Lower lobe of right lung (tissue), 2 donors: ENCODE measurements around the gene FOXS1. TPM values are rescaled to one million over a fixed set of nuclear protein-coding genes. Genes with fewer than 3 reads are reported as not detected.

Source experiments
- ATAC-seq, 2 donors: fragments of 200-7000 bp; cut with Tn5 transposase; one replicate each; pipeline ENCODE4 v1.9.1; 2020 to 2022; ENCODE audit warnings: mild to moderate bottlenecking in 2 of 2, moderate library complexity in 2 of 2
- DNase-seq: peaks from one replicate; pipeline ENCODE4 v3.0.0-alpha.2; 2020
- H3K27ac ChIP-seq: fragments of 200-600 bp; one replicate; pipeline ENCODE4 v1.8.0; 2022
- H3K27me3 ChIP-seq: fragments of 200-600 bp; one replicate; pipeline ENCODE4 v1.8.0; 2022; ENCODE audit warnings: low read depth
- H3K36me3 ChIP-seq: fragments of 200-600 bp; one replicate; pipeline ENCODE4 v1.8.0; 2022; ENCODE audit warnings: mild to moderate bottlenecking
- H3K4me1 ChIP-seq: fragments of 200-600 bp; one replicate; pipeline ENCODE4 v1.8.0; 2022
- H3K4me3 ChIP-seq: fragments of 200-600 bp; one replicate; pipeline ENCODE4 v1.8.0; 2022; ENCODE audit warnings: mild to moderate bottlenecking
- H3K9me3 ChIP-seq: fragments of 200-600 bp; one replicate; pipeline ENCODE4 v1.8.0; 2022
- CTCF ChIP-seq: fragments of 200-600 bp; IDR thresholded peaks from one replicate; pipeline ENCODE4 v1.8.0; 2022; ENCODE audit warnings: antibody characterized with exemption, mild to moderate bottlenecking
- intact Hi-C: fragments of 100-400 bp; cut with DNase I; formaldehyde crosslinking; loops from one replicate; pipeline ENCODE4 v1.11.0; 2022
- total RNA-seq: library from RNA; stranded (reverse); fragmentation: NEBNext Ultra II Directional; extraction: Animal tissue kit (Norgen Biotek cat#: 25700); gene quantifications from one replicate; pipeline ENCODE4 v1.2.1, GENCODE V29; 2021
- donor health status: DM: no; HTN: yes; CAD: no; lungs with severe emphysema.

The FOXS1 gene
- total RNA-seq, 1 donor from 2014 or later = 1.1 TPM

- H3K4me1 ChIP-seq = peaks cover 10% of the 10 kb centered on the region
- no peak for TF ChIP-seq CTCF
- ATAC-seq (no peak), DNase-seq (no peak)
- no peak overlapping the region for H3K4me3 ChIP-seq
- no peaks in the 10 kb centered on the region for H3K27me3 ChIP-seq
- no peaks in the 10 kb centered on the region for H3K36me3 ChIP-seq
- H3K27ac ChIP-seq = no peak overlapping the region
- intact Hi-C loops = no loop called here
- no peaks in the 10 kb centered on the region for H3K9me3 ChIP-seq
Measured at GRCh38 chr20:31821427-31821826, 24.0 kb downstream of the FOXS1 start.

DNA sequence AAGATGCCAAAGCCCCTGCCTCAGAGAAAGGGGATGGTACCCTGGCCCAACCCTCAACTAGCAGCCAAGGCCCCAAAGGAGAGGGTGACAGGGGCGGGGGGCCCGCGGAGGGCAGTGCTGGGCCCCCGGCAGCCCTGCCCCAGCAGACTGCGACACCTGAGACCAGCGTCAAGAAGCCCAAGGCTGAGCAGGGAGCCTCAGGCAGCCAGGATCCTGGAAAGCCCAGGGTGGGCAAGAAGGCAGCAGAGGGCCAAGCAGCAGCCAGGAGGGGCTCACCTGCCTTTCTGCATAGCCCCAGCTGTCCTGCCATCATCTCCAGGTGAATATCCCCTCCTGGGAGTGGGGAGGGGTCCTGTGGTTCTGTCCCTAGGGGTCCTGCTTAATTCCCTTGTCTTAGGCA lies 25.2 kb downstream of the FOXS1 start:
- H3K9me3 ChIP-seq = no peaks in the 10 kb centered on the region
- H3K27ac ChIP-seq = no peak overlapping the region
- no peak for TF ChIP-seq CTCF
- no peaks in the 10 kb centered on the region for H3K36me3 ChIP-seq
- intact Hi-C loops = no loop called here
- H3K4me3 ChIP-seq = no peak overlapping the region
- DNase-seq (no peak), ATAC-seq (no peak)
- H3K4me1 ChIP-seq = peaks cover 18% of the 10 kb centered on the region
- H3K27me3 ChIP-seq = no peaks in the 10 kb centered on the region

- intact Hi-C loops = no loop called here
- Histone ChIP-seq H3K4me1 (peaks cover 22% of the 10 kb centered on the region), H3K4me3 (no peak within 1 kb of the TSS)
Measured at GRCh38 chr20:31819083-31819784, 26.2 kb downstream of the FOXS1 start, which contains the start of gene MYLK2. Gene MYLK2, plus strand, starts transcription at chr20:31819356. Its CDS starts 225 bp downstream, at chr20:31819581.

DNA sequence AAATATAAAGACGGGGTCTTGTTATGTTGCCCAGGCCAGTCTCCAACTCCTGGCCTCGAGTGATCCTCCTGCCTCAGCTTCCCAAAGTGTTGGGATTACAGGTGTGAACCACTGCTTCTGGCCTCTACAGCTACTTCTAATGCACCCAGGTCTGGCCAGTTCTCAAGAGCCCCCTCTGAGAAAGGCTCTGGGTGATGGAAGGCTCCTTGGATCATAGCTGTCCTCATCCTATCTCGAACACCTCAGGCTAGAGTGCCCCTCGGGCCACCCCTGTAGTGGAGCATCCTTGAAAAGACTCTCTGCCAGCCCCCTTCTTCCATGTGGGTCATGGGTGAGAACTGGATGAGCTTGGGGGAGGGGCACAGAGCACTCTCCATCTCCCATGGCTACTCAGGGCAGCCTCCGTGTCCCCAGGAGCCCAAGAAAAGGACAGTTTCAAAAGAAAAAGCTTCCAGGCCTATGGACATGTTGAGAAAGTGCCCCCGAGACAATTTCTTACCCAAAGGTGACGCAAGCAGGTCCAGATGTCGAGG lies 27.0 kb downstream of the FOXS1 start:
- Histone ChIP-seq H3K27ac (no peak overlapping the region), H3K36me3 (no peaks in the 10 kb centered on the region), H3K4me1 (peaks cover 22% of the 10 kb centered on the region), H3K4me3 (no peak overlapping the region), H3K27me3 (no peaks in the 10 kb centered on the region), H3K9me3 (no peaks in the 10 kb centered on the region)
- DNase-seq = no peak
- TF ChIP-seq CTCF = no peak
- intact Hi-C loops = no loop called here
- ATAC-seq = no peak

More at GRCh38 chr20:31819083-31819784, 26.2 kb downstream of the FOXS1 start, which contains the start of gene MYLK2:
- ATAC-seq (no peak), DNase-seq (no peak)
- Histone ChIP-seq H3K27me3 (no peaks in the 10 kb centered on the region), H3K27ac (no peak within 1 kb of the TSS), H3K9me3 (no peaks in the 10 kb centered on the region), H3K36me3 (no peaks in the 10 kb centered on the region)
- TF ChIP-seq CTCF = no peak

- H3K27ac ChIP-seq = no peak overlapping the region
- DNase-seq (no peak), ATAC-seq (no peak)
- intact Hi-C loops = no loop called here
- H3K4me3 ChIP-seq = no peak overlapping the region
- no peak for TF ChIP-seq CTCF
- no peaks in the 10 kb centered on the region for H3K36me3 ChIP-seq
- peaks cover 13% of the 10 kb centered on the region for H3K4me1 ChIP-seq
- no peaks in the 10 kb centered on the region for H3K9me3 ChIP-seq
- H3K27me3 ChIP-seq = no peaks in the 10 kb centered on the region
Measured at GRCh38 chr20:31817461-31817860, 27.9 kb downstream of the FOXS1 start.
